Activated naive CD4-positive, alpha-beta T cell (primary cell): Measurements from ENCODE around the gene ACSS3.
"Not testable (repeated sequence)": the region's sequence is repeated elsewhere in the genome, so short reads cannot be mapped to it uniquely, and the experiment has no call there.

Experiments used
- DNase-seq, 4 experiments: peaks; one replicate each; lab custom pipeline; 2025; lab: John Stamatoyannopoulos, UW

ACSS3 gene

DNA sequence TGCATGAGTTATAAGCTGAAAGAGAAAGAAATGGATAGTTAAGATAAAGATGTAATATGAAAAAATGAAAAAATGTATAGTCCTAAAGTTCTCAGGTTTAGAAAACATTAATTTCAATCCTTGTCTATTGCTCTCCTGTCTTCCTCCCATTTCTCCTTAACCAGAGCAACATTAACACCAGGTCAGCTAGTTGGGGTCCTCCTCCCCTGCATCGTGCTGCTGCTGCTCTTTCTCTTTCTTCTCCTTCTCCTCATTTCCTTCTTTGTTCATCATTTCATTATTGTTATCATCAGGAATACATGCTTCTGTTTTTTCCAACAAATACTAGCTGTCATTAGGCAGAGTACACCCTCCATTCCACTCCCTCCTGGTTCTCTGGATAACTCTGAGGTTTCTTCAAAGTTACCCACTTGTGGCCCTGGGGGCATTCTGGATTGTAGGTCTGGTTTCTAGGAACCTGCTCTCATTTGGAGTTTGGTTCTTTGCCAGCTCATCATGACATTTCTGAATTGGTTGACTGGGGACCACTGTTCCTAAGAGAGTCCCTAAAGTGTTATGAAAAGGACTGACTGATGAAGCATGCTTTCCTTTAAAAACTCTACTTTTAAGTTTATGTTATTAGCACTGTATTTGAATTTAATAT lies 17.0 kb downstream of the ACSS3 start:
- no peak for DNase-seq

DNA sequence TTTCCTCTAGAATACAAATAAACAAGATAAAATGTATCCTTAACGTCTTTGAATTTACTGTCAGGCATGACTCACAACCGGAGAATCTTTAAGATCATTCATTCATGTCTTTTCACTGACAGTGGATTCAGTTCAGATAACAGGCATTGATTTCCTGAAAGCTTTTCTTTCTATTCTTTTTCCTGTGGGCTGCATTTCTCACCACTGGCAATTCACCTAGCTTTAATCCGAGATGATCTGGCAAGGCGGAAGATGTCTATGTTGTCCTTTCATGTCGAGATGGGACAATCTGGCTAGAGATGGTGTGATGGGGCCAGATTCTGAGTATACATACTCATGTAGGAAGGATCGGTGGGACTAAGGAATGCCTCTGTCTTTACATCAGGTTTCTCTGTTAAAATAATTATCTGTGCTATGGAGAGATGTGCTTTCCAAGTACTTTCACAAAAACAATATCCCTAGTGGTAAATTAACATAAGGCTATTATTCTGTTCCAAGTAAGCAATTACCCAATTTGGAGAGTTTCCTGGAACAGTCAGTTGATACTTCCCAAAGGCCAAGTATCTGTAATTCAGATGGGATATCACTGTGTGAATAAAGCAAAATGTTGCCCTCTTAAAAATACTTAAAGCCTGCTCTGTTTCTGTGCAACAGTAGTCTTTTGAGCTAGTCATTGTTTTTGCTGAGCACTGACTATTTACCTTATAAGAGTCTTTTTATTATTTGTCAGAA lies 17.8 kb downstream of the ACSS3 start:
- no peak for DNase-seq

DNA sequence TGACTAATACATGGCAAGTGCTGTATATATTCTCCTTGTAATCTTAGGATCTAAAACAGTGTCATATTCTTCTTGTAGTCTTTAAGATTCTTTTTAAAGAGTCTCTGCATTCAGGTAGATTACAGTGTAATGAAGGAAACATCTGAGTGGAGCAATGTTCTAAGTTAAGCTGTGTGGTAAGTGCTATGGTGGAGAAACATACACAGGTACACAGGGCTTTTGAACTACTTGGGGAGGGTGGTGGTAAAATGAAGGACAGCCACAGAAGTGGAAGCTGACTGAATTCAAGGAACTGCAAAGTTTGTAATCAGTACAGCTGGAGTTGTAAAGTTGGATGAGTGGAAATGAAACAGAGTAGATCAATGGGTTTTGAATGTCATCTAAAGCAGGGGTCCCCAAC lies 27.8 kb downstream of the ACSS3 start:
- DNase-seq, result no peak

DNA sequence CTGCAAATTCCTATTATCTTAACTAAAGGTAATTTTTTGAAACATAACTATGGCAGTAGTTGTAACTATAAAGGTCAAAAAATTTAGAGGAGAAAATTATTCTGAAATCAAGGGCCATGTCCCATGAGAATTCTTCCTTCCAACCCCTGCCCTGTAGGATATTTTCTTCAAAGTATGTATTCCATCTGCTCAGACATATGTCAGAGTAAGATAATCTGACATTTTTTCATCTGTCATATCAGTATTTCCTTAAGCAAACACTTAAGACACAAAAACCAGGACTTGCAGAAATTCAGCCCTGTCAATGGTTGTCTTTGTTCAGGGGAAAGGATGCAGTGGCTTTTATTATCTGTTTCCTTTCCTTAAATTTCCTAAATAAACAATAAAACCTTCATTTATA lies 36.3 kb downstream of the ACSS3 start:
- DNase-seq, result no peak

DNA sequence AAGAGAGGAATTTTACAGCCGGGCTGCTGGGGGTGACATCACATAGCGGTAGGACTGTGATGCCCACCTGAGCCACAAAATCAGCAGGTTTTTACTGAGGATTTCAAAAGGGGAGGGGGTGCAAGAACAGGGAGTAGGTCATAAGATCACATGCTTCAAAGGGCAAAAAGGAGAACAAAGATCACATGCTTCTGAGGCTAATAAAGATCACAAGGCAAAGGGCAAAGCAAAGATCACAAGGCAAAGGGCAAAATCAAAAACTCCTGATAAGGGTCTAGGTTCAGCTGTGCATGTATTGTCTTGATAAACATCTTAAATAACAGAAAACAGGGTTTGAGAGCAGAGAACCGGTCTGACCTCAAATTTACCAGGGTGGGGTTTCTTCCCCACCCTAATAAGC lies 41.2 kb downstream of the ACSS3 start:
- DNase-seq, result not testable (repeated sequence)

DNA sequence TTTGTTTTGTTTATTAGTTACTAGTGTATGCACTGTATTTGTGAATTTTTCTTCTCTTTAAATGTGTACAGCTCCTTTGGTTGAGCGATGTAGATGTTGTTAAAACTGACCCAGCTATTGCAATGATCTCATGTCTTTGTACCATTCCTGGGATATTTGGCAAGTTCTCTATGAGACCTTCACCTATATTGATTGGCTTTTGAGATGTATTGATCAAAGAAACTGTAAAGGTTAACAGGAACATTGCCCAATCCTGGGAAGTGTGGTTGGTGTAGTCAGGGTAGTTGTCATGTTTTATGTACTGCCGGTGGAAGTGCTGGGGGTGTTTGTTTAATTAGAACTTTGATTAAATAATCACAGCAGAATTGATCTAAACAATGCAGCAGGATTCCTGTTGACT lies 43.1 kb downstream of the ACSS3 start:
- DNase-seq, result no peak

DNA sequence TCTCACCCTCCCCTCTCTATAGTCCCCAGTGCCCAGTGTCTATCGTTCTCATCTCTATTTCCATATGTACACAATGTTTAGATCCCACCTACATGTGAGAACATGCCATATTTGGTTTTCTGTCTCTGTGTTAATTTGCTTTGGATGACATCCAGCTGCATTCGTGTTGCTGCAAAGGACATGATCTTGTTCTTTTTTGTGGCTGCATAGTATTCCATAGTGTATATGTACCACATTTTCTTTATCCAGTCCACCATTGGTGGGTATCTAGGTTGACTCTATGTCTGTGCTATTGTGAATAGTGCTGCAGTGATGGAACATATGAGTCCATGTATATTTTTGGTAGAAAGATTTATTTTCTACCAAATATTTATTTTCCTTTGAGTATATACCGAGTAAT lies 45.7 kb downstream of the ACSS3 start:
- DNase-seq, result no peak

DNA sequence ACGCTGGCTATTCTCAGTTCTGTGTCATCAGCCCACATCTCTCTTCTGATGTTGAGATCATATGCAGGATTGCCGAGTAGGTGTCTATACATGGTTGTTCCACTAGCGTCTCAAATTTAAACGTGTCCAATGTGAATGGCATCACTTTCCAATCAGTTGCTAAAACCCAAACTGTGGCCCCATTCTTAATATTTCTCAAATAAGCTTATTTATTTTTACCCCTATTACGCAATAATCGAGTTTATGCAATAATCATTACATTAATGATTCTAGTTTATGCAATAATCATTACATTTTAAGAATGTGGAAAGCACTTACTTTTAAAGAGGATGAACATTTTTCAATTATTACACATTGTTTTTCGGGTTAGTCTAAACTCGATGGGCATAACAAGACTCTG lies 47.8 kb downstream of the ACSS3 start:
- DNase-seq, result no peak

DNA sequence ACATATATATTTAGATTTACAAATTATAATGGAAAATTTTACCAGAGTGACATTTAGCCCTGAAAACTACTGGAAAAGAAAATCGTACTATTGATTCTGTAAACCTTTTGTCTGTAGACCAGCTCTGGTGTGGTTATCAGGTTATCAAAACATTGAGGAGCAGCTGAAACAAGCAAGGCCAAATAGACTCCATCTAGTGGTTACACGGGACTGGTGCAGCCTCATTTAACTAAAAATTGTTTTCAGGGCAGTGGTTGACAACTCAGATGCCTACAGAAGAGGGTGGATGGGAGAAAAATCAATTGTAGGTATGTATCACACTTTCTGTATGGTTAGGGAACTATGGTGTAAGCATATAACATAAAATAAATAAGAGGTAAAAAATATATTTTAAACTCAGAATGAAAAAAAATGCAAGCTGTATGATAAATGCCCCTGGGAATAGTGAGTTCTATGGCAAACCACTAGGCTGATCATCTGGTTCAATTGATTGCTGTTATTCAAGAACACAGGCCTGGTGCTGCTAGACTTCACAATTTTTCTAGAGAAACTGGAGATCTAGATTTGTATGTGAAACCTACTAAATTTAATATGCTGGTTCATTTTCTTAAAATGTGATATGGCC lies 51.2 kb downstream of the ACSS3 start:
- no peak for DNase-seq

DNA sequence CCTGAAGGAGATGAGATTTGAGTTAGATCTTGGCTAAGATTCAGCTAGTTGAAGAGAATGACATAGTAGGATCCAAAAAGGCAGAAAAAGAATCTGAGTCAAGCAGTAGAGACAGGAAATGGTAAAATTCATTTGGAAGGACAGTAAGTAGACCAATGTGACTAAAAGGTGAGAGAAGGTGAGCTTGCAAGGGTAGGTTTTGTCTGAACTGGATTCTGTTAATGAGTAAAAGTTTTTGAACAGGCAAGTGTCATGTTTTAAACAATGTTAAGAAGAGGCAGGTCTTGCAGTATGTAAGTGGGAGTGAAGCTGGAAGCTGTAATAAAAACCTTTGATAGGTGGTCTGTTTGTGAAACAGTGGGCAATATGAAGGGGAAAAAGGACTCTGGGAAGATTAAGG lies 58.6 kb downstream of the ACSS3 start:
- no peak for DNase-seq

DNA sequence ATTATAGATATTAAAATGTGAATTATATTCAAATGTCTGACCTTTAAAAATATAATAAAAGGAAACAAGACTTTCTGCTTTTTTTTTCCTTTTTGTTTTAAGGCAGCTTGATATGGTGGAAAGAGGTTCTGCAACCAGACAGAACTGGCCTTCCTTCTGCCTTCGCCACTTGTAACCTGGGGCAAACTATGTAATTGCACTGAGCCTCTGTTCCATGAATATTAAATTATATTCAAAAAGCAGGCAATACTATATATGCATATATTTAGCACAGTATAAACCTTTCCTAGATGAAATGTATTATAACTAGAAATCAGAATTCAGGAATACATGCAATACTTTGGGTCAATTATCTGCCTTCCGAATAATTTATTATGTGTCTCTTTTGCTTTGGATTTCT lies 59.9 kb downstream of the ACSS3 start:
- no peak for DNase-seq

DNA sequence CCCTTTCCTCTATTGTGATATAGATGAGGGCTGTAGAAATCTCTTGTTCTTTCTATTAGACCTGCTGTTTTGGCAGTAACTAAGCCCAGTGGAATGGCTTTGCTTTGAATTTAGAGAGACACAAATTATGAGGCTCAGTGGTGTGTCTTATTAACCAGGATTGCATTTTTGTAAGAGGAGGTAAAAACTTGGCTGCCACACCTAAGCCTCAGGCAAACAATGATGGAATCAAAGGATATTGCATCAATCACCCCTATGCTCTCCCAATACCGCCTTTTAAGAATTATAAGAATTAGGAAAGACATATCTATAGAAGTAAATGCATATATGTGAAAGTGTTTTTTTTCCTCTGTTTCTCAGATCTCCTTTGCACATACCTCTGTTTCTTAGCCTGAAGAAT lies 63.3 kb downstream of the ACSS3 start:
- DNase-seq, result no peak

DNA sequence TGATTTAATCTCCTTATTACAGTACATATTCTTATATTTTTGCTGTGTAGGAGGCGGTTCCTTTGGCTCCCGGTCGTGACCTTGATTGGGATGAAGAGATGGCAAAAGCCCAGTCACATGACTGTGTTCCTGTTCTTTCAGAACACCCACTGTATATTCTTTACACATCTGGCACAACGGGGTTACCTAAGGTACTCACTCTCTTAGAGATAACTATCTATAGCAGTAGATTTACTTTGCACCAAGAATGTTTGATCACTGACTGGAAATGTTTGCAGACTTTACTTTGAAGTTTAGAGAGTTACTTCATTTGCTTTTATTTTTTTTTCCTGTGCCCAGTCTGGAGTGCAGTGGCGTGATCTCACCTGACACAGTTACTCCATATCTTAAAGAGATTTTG lies 65.2 kb downstream of the ACSS3 start:
- DNase-seq, result no peak

DNA sequence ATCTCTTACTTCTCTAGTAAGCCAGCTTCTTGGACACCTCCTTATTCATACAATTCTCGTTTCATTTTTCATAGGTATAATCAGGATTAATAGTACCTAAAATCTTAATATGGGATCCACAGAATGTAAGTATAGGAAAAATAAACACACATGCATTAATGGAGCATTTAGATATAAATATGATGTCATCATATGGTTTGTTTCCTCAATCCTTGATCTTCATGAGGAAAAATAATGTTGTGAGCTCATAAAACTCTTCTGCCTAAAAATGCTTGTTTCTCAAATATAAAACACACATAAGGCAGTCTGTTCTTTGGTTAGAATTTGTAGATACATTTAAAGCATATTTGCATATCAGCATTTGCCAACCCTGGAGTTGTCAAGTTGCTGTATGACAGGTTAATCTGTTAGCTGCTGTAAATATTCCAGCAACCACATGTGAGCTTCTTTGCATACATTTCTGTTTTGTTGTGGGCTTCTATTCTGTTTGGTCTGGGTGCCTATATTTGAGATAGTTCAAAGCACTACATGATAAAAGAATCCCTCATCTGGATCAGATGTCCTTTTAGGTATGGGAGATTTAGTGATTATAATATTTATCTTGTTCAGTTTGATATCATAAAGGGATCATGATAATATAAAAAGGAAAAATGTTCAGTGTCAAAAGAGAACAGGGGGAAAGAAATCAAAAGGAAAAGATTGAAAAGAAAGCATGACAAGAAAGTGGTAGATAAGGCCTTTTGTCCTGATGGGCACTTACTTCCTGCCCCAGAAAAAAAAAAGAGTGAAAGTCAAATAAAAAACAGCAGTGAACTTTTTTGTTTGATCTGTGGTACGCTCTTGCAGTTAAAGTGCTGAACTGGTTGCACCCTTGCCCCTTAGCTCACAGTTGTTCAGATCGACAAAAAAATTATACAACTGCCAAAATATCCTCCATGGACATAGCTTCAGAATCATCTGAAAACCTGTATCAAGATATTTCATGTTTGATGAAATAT lies 68.6 kb downstream of the ACSS3 start:
- no peak for DNase-seq

DNA sequence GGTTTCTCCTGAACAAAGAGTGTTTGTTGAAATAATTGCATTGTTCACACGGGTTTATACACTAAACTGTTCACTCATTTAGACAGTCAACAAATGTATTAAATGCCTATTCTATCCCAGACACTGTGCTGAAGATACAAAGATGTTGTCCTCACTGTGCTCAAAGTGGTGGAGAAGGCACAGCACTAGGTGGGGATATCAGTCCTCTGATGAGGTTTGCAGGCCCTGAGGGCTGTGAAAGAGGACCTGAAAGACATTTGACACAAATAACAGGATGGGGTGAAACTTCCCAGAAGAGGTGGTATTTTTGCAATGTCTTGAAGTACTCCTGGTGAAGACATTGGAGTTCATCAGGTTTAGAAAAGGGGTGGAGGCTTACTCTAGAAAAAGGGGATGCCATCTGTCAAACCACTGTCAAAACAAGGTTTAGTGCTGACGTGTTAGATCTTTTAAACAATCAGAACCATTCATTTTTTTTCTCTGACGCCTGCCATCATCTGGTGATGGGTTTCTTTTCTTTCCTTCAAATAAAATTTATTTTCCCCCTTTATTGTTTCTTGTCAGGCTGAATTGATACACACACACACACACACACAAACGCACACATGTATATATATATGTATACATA lies 69.5 kb downstream of the ACSS3 start:
- no peak for DNase-seq

DNA sequence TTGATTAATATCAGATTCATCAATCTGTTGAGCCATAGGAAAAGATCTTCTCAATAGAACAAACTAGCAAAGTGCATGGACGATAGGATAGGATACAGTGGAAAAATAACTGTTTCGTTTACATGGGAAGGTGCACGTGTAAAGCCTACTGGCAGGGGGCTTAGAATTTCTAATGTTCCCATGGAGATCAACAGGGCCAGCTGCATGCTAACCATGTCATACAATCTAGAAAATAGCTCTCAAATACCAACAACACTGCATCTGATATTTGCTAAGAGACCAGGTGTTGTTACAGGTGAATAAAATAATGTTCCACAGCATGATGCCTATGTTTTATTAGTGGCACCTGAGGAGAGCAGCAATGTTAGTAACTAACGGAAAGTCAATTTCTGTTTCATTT lies 72.5 kb downstream of the ACSS3 start:
- DNase-seq, result no peak

DNA sequence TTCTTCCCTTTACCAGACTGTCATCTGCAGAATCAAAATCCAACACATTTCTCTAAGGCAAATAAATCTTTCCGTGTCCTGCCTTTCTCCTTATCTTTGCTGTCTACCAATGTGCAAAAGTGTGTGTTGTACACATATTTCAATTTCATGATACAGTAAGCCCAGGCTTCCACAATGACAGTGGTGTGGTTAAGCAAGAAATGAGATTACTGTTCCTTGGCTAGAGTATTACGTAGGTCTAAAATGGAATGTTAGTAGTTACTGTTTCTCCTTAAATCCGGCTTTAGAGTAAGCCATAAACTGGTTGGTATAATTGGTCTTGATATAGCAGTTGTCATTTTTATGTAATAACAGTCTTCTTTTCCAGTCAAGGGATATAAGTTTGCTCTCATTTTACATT lies 82.0 kb downstream of the ACSS3 start:
- no peak for DNase-seq

DNA sequence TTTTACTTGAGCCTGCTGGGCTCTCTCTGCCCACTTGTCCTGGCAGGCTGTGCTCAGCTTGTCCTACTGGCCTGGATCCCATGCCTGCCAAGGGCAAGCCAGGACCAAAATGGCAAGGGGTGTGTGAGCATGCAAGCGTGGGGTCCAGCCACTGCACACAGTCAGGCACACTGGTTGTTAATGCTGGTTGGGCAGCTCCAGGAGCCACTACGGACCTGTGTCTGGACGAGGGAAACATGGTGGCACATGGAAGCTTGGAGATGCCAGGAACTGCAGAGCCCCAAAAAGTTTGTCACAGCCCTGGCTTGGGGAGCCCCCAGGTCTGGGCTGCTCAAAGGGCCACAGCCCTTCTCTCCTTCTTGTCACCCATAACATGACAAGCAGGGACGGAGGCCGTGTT lies 83.8 kb downstream of the ACSS3 start:
- no peak for DNase-seq

DNA sequence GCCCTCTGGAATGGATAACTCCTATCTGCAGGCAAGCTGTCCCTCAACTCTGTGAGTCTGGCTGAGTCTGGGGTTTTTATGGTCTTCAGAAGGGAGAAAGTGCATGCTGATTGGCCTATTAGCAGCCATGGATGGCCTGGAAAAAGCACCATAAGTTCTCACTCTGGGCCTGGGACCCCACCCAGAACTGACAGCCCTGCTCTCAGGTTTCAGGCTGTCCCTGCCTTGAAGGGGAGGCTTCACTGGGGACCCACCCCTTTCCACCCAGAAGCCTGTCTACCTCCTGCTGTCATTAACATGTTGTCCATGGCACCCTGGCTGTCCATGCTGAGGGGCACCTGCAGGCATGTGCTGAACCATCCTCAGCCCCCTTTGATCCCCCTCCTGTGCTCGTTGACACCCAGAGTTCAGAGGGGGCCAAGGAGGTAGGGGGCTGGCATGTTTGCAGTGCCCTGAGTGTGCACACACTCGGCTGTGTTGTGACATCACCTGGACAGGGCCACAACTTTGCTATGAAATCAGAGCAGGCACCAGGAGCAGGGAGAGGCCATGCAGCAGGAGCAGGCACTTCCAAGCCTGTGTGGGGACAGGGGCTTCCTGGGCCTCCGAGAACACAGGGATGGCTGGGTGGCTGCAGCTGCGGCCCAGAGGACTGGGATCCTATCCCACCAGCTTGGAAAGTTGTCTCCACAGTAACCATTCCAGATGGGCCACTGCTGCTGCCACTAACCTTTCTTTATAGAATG lies 84.7 kb downstream of the ACSS3 start:
- no peak for DNase-seq

DNA sequence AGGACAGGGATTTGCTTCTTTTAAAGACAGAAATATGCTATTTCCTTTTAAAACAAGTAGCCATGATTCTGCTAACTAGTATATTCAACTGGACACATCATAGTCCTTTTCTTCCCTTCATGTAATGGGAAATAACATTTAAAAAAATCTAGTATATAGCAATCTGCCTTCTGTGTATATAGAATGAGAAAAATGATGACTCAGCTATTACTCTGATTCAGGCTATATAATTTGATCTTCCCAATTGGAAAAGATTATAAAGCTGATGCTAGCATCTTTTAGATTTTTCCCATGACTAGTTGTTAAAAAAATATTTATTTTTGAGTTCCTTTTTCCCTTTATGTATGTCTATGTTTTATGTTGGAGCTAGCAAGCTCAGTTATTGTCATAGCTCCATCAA lies 86.9 kb downstream of the ACSS3 start:
- DNase-seq, result no peak

DNA sequence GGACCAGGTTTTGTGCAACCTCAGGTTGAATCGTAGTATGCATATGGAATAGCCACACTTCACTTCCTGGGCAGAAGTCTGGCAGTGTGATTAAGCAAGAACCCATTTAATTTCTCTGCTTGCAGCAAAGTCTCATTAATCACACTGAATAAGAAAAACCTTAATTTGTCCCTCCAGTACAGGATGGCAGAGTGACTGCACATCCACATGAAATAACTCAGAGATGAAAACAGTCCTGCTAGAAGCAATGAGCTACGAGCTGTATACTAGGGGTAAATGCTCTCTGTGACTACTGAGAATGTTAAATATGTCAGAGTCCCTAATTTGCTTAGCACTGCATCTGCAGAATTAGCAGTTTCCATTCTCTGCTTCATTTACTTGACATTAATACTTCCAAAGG lies 88.9 kb downstream of the ACSS3 start:
- no peak for DNase-seq
